B cell (primary cell): Measurements from ENCODE around the gene KCNQ5. TPM values are rescaled to one million over a fixed set of nuclear protein-coding genes. Genes with fewer than 3 reads are reported as not detected.

Experiments
- ATAC-seq: fragments of 200-7000 bp; cut with Tn5 transposase; one replicate; pipeline ENCODE4 v1.10.0; 2021; ENCODE audit warnings: low read depth, mild to moderate bottlenecking, moderate number of reproducible peaks, moderate library complexity
- CTCF ChIA-PET: fragments of 350-600 bp; sonication (Branson Sonifier 250); formaldehyde crosslinking; loops from one replicate; lab custom pipeline; 2021; ENCODE audit warnings: antibody characterized with exemption, inconsistent platforms; lab: Charles Lee
- POLR2A ChIA-PET: fragments of 350-600 bp; sonication (Branson Sonifier 250); formaldehyde crosslinking; loops from one replicate; lab custom pipeline; 2021; ENCODE audit warnings: antibody characterized with exemption; lab: Charles Lee
- DNase-seq: peaks from one replicate; pipeline ENCODE4 v3.0.0; 2013
- H2AFZ ChIP-seq: 2 replicates; pipeline ENCODE4 v1.6.1; 2012; ENCODE audit warnings: mild to moderate bottlenecking, low read depth, low read length; ENCODE audit not compliant: insufficient read depth, poor library complexity, severe bottlenecking
- H3K27ac ChIP-seq, 2 donors: 1 replicate in 1 of 2; 2 replicates in 1 of 2; pipeline ENCODE4 v1.5.1; 2012 to 2013; ENCODE audit warnings: low read length in 2 of 2, mild to moderate bottlenecking in 2 of 2, moderate library complexity in 1 of 2
- H3K27me3 ChIP-seq, 4 experiments: fragments of 200-600 bp in 1 of 4; sonication (generic) in 1 of 4; replicated peaks in 1 of 4; 1 replicate in 2 of 4; 2 replicates in 2 of 4; pipeline versions ENCODE4 v1.6.1 to v1.7.0; 2013 to 2016; ENCODE audit warnings: low read length in 3 of 4, mild to moderate bottlenecking in 2 of 4, mixed read lengths in 1 of 4, moderate library complexity in 1 of 4; ENCODE audit not compliant: insufficient read depth in 4 of 4, control insufficient read depth in 3 of 4; ENCODE audit errors: control extremely low read depth in 1 of 4
- H3K36me3 ChIP-seq, 2 experiments: replicated peaks in 1 of 2; 1 replicate in 1 of 2; 2 replicates in 1 of 2; pipeline versions ENCODE4 v1.6.1 to v1.7.1; 2013; ENCODE audit warnings: low read length in 1 of 2; ENCODE audit not compliant: insufficient read depth in 2 of 2, control insufficient read depth in 1 of 2; ENCODE audit errors: control extremely low read depth in 1 of 2, extremely low read depth in 1 of 2
- H3K4me1 ChIP-seq, 2 donors: fragments of 200-600 bp in 1 of 2; sonication (generic) in 1 of 2; 1 replicate in 1 of 2; 2 replicates in 1 of 2; pipeline versions ENCODE4 v1.5.1 to v1.6.1; 2013 to 2017; ENCODE audit warnings: low read length in 2 of 2; ENCODE audit not compliant: control insufficient read depth in 2 of 2, insufficient read depth in 2 of 2
- H3K4me2 ChIP-seq: replicated peaks from 2 replicates; pipeline ENCODE3; 2012; ENCODE audit warnings: mild to moderate bottlenecking, low read depth, low read length; ENCODE audit not compliant: poor library complexity, severe bottlenecking
- H3K4me3 ChIP-seq, 5 experiments: fragments of 200-600 bp in 1 of 5; sonication (generic) in 1 of 5; 1 replicate in 3 of 5; 2 replicates in 2 of 5; pipeline versions ENCODE4 v1.5.1 to v1.7.0; 2011 to 2016; ENCODE audit warnings: low read length in 4 of 5, mild to moderate bottlenecking in 4 of 5, low read depth in 2 of 5, control low read depth in 1 of 5, moderate library complexity in 1 of 5; ENCODE audit not compliant: insufficient read depth in 1 of 5; ENCODE audit errors: control extremely low read depth in 1 of 5, extremely low read depth in 1 of 5
- H3K79me2 ChIP-seq: fragments of 200-600 bp; sonication (generic); one replicate; pipeline ENCODE4 v1.6.0; 2016; ENCODE audit warnings: low read length; ENCODE audit not compliant: control insufficient read depth, insufficient read depth
- H3K9ac ChIP-seq: fragments of 200-600 bp; sonication (generic); 2 replicates; pipeline ENCODE4 v1.6.1; 2017; ENCODE audit warnings: mild to moderate bottlenecking, low read length, moderate library complexity
- H3K9me3 ChIP-seq, 3 donors: one replicate each; pipeline versions ENCODE4 v1.6.1 to v1.7.1; 2013; ENCODE audit warnings: low read length in 2 of 3; ENCODE audit not compliant: control insufficient read depth in 2 of 3, insufficient read depth in 1 of 3; ENCODE audit errors: control extremely low read depth in 1 of 3
- H4K20me1 ChIP-seq: 2 replicates; pipeline ENCODE4 v1.6.0; 2012; ENCODE audit warnings: mild to moderate bottlenecking, low read length; ENCODE audit not compliant: insufficient read depth, control insufficient read depth, poor library complexity, severe bottlenecking
- H3K27ac Mint-ChIP-seq: one replicate; pipeline ENCODE4 v1.8.0; 2021; ENCODE audit warnings: mixed read lengths
- H3K27me3 Mint-ChIP-seq: one replicate; pipeline ENCODE4 v1.8.0; 2021; ENCODE audit warnings: mixed read lengths
- H3K4me1 Mint-ChIP-seq: one replicate; pipeline ENCODE4 v1.8.0; 2021; ENCODE audit warnings: mixed read lengths
- H3K4me3 Mint-ChIP-seq: one replicate; pipeline ENCODE4 v1.8.0; 2021; ENCODE audit warnings: mixed read lengths
- H3K9me3 Mint-ChIP-seq: one replicate; pipeline ENCODE4 v1.8.0; 2022; ENCODE audit warnings: mixed read lengths; ENCODE audit not compliant: insufficient read depth
- EZH2 ChIP-seq: IDR thresholded peaks from 2 replicates; pipeline ENCODE4 v1.6.1; 2012; ENCODE audit warnings: borderline replicate concordance, low read depth, mild to moderate bottlenecking, moderate library complexity, low read length; ENCODE audit not compliant: insufficient read depth, poor library complexity, severe bottlenecking
- WGBS: methylation state at CpG from one replicate; pipeline ENCODE4 v1.1.5; 2013; ENCODE audit warnings: missing lambda C conversion rate; ENCODE audit not compliant: insufficient coverage; 5-methylcytosine and 5-hydroxymethylcytosine counted together
- intact Hi-C: fragments of 100-400 bp; cut with micrococcal nuclease; formaldehyde crosslinking; loops from one replicate; pipeline ENCODE4 v1.10.0; 2022
- polyA plus RNA-seq: library from polyadenylated mRNA; depleted of rRNA; stranded (reverse); fragments of >200 nt; gene quantifications from 2 replicates; pipeline ENCODE4 v1.2.3, GENCODE V29; 2012
- total RNA-seq, 2 donors: library from RNA; stranded (reverse); fragments of 120-200 nt in 1 of 2; gene quantifications; 1 replicate in 1 of 2; 2 replicates in 1 of 2; pipeline versions ENCODE4 v1.2.3 to v1.2.4, GENCODE V29; 2013 to 2022
- TF ChIP-seq, protein P1 (sequence below): fragments of 200-600 bp; IDR thresholded peaks from one replicate; pipeline ENCODE4 v1.8.0; 2022; ENCODE audit warnings: antibody characterized with exemption, mild to moderate bottlenecking

The KCNQ5 gene
- total and polyA plus RNA-seq, 2 donors (not counting 1 experiment from before 2014, with no cell fraction given) = 2.3 to 9.4 TPM

DNA sequence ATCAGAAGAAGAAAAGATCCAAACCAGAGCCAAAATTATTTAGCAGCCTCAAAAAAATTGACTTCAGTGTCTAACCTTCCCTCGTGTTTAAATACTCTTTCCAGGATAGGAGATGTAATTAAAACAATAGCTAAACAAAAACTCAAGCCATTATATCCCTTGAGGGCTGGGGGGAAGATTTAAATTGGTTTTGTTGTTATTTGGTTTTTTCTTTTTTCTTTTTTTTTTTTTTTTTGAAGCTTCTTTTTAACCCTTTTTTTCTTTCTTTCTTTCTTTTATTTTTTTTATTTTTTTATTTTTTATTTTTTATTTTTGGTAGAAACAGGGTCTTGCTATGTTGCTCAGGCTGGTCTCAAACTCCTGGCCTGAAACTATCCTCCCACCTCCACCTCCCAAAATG is 334.4 kb downstream of the KCNQ5 start:
- H3K4me1 ChIP-seq = no peaks in the 10 kb centered on the region
- H4K20me1 ChIP-seq = no peaks in the 10 kb centered on the region
- H3K9ac ChIP-seq = no peak overlapping the region
- no peaks in the 10 kb centered on the region for H3K9me3 Mint-ChIP-seq
- no peaks in the 10 kb centered on the region for H3K9me3 ChIP-seq
- peaks cover 5% of the 10 kb centered on the region for H3K4me1 Mint-ChIP-seq
- H2AFZ ChIP-seq = no peak overlapping the region
- H3K4me3 ChIP-seq = no peak overlapping the region
- no peaks in the 10 kb centered on the region for H3K79me2 ChIP-seq
- TF ChIP-seq, protein P1, sequence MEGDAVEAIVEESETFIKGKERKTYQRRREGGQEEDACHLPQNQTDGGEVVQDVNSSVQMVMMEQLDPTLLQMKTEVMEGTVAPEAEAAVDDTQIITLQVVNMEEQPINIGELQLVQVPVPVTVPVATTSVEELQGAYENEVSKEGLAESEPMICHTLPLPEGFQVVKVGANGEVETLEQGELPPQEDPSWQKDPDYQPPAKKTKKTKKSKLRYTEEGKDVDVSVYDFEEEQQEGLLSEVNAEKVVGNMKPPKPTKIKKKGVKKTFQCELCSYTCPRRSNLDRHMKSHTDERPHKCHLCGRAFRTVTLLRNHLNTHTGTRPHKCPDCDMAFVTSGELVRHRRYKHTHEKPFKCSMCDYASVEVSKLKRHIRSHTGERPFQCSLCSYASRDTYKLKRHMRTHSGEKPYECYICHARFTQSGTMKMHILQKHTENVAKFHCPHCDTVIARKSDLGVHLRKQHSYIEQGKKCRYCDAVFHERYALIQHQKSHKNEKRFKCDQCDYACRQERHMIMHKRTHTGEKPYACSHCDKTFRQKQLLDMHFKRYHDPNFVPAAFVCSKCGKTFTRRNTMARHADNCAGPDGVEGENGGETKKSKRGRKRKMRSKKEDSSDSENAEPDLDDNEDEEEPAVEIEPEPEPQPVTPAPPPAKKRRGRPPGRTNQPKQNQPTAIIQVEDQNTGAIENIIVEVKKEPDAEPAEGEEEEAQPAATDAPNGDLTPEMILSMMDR = no peak
- TF ChIP-seq EZH2 = no peak
- no peak overlapping the region for H3K4me2 ChIP-seq
- no peak overlapping the region for H3K27ac ChIP-seq
- no peaks in the 10 kb centered on the region for H3K27me3 Mint-ChIP-seq
- POLR2A ChIA-PET = no interaction called here
- WGBS = no CpG with 5 or more reads among the region's 1 CpG
- ATAC-seq = no peak
- intact Hi-C loops = no loop called here
- CTCF ChIA-PET = no interaction called here
- no peak overlapping the region for H3K27ac Mint-ChIP-seq
- no peaks in the 10 kb centered on the region for H3K36me3 ChIP-seq
- no peak for DNase-seq
- H3K27me3 ChIP-seq = no peaks in the 10 kb centered on the region
- no peak overlapping the region for H3K4me3 Mint-ChIP-seq

DNA sequence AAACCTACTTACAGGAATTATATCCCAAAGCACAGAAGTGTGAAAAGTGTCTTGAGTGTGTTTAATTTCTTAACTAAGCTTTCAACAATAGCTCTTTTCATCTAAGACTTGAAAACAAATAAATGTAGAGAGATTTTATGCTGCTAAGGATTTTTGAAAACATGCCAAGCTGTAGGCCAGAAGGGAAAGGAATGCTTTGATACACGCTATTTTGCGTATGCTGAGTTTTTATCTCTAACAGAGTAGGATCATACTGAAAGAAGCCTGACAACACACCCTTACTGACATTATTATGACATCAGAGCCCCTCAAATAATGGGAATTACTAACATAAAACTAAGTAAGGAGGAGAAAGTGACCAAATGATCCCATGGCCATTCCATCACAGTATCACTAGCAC is 338.0 kb downstream of the KCNQ5 start:
- TF ChIP-seq EZH2 = no peak
- TF ChIP-seq, protein P1 = no peak
- H3K9ac ChIP-seq = no peak overlapping the region
- no peak overlapping the region for H3K4me3 ChIP-seq
- H3K27ac ChIP-seq = no peak overlapping the region
- no peak overlapping the region for H3K27ac Mint-ChIP-seq
- no peaks in the 10 kb centered on the region for H3K27me3 Mint-ChIP-seq
- no peak overlapping the region for H3K4me3 Mint-ChIP-seq
- H3K4me1 Mint-ChIP-seq = peaks cover 5% of the 10 kb centered on the region
- no peaks in the 10 kb centered on the region for H3K79me2 ChIP-seq
- no peaks in the 10 kb centered on the region for H3K36me3 ChIP-seq
- CTCF ChIA-PET = interaction anchor here (1.3 kb wide), 1 partner anchor 9 kb away, joined by 3 read pairs; no protein-coding TSS in a partner anchor
- H3K9me3 Mint-ChIP-seq = no peaks in the 10 kb centered on the region
- no peaks in the 10 kb centered on the region for H3K9me3 ChIP-seq
- POLR2A ChIA-PET = no interaction called here
- no peaks in the 10 kb centered on the region for H4K20me1 ChIP-seq
- no peak for DNase-seq
- H2AFZ ChIP-seq = no peak overlapping the region
- intact Hi-C loops = no loop called here
- H3K4me1 ChIP-seq = no peaks in the 10 kb centered on the region
- WGBS = no CpG with 5 or more reads among the region's 2 CpGs
- H3K27me3 ChIP-seq = no peaks in the 10 kb centered on the region
- ATAC-seq = no peak
- no peak overlapping the region for H3K4me2 ChIP-seq
